AG20443 (cell line): Measurements from ENCODE around the gene TRABD.

ENCODE experiments used
- DNase-seq: peaks from one replicate; pipeline ENCODE4 v3.0.0; 2012; ENCODE audit warnings: low spot score, mixed read lengths

The TRABD gene

DNA sequence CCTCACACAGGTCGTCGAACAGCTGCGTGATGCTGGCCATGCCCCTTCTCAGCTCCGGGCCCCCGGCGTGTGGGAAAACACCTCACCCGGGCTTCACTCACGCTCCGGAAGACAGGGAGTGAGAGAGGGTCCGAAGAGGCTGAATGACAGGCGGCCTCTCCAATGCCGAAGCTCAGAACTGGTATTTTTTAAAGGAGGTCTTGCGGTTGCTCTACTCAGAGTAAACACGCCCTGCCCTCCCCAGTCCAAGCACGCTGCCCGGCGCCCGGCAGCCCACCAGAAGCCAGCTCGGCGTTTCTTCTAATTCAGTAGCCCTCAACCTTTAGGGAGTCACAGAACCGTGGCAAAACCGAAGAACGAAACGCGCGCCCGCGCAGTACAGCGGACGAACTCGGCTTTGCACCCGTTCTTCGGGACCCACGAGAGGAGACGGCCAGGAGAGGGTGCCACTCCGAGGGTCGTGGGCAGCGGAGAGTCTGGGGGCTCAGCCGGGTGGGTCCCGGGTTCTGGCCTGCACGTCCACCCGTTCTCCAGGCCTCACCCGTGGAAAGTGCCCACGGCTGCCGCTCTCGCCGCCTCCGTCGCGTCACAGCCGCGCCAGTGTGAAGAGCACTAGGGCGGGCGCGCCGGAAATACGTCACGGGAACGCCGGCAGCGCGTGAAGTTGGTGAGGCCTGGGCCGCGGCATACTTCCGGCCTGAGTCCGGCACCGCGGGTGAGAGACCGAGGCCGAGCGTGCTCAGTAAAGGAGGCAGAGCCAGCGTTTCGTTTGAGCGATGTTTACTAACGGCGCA lies 58.9 kb downstream of the TRABD start, which contains the start of gene TUBGCP6:
Gene TUBGCP6, minus strand, starts transcription at position 604 of the 794 bp plus-strand sequence. Its CDS starts 564 bp downstream, at position 40.
- peak; percentile 97 for DNase-seq

DNA sequence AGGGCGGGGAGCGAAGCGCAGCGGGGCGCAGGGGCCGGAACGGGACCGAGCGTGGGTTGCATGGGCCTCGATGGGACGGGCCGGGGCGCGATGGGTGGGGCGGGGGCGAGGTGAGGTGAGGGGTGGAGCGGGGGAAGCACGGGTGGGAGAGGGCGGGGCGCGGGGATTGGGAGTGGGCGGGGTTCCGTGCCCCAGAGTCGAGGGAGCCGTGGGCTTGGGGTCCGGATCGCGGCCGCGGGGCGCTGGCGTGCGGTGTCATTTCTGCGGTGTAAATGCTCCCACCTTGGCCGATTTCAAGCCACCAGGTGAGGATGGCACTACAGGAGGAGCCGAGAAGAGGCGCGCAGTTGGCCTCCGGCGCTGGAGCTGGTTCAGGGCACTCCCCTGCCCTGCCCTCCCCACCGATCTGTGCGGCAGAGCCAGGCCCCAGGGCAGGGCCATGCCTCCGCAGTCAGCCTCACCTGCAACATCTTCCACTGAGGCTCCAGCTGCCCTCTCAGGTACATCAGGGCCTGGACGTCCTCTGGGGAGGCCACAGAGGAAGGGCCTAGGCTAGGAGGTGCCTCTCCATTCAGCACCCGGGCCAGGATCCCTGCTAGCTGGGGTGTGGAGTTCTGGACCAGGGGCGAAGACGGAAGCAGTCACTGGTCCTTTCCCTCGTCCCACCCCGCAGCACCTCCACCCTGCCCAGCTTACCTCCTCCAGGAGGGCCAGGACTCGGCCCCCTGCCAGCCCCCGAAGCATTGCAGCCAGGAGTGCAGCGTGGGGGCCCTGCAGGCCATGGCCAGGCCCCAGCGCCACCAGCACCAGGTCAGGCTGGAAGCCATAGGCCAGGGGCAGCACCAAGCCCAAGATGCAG lies 59.7 kb downstream of the TRABD start:
- no peak for DNase-seq

- DNase-seq, result no peak
These were observed 60.8 kb downstream of the TRABD start for GRCh38 chr22:50246242-50247175.

DNA sequence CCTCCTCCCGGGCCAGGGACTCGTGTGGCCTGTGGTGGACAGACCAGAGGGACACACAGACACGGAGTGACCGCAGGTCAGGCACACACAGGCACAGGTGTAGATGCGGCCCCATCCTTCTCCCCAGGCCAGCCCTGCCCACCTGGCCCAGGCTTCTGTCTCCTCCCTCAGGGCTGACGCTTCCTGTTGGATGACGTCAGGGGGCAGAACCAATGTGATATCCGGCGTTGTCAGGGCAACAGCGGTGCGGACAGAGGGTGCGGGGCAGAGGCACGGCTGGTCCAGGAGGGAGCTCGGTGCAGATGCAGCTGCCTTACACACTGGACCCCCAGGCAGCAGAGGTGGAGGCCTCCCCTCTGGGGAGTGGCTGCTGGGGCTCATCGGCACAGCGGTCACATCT lies 62.0 kb downstream of the TRABD start:
- peak; percentile 34 for DNase-seq

GRCh38 chr22:50248196-50249081 lies 62.7 kb downstream of the TRABD start:
- no peak for DNase-seq
